WTC11 (cell line): ENCODE data around the gene RALA. TPM values are rescaled to one million over a fixed set of nuclear protein-coding genes. Genes with fewer than 3 reads are reported as not detected.

Experiments
- ATAC-seq: fragments of 200-7000 bp; cut with Tn5 transposase; 2 replicates; pipeline ENCODE4 v1.10.0; 2021; ENCODE audit warnings: mild to moderate bottlenecking, moderate library complexity
- CTCF ChIA-PET: fragments of 300-600 bp; sonication (Branson Sonifier 250); formaldehyde crosslinking; loops from one replicate; lab custom pipeline; 2021; ENCODE audit warnings: antibody characterized with exemption; lab: Charles Lee
- POLR2A ChIA-PET: fragments of 350-600 bp; sonication (Branson Sonifier 250); formaldehyde crosslinking; loops from one replicate; lab custom pipeline; 2021; ENCODE audit warnings: antibody characterized with exemption; lab: Charles Lee
- DNase-seq: peaks from one replicate; pipeline ENCODE4 v3.0.0; 2021; ENCODE audit warnings: low spot score
- H3K27ac Mint-ChIP-seq: 2 replicates; pipeline ENCODE4 v1.8.0; 2021; ENCODE audit warnings: mixed read lengths
- H3K27me3 Mint-ChIP-seq: 2 replicates; pipeline ENCODE4 v1.8.0; 2021; ENCODE audit warnings: low read depth, mild to moderate bottlenecking, moderate library complexity, mixed read lengths
- H3K36me3 Mint-ChIP-seq: 2 replicates; pipeline ENCODE4 v1.8.0; 2021; ENCODE audit warnings: mixed read lengths
- H3K4me1 Mint-ChIP-seq: 2 replicates; pipeline ENCODE4 v1.8.0; 2022; ENCODE audit warnings: mixed read lengths
- H3K4me3 Mint-ChIP-seq: 2 replicates; pipeline ENCODE4 v1.8.0; 2021; ENCODE audit warnings: mild to moderate bottlenecking, moderate library complexity, mixed read lengths
- H3K9me3 Mint-ChIP-seq: 2 replicates; pipeline ENCODE4 v1.8.0; 2021; ENCODE audit warnings: mixed read lengths
- E2F1 ChIP-seq: sonication (generic); formaldehyde crosslinking; IDR thresholded peaks from 2 replicates; pipeline ENCODE4 v1.8.0; 2022; ENCODE audit warnings: mild to moderate bottlenecking, missing genetic modification reagents
- ELF4 ChIP-seq: sonication (generic); formaldehyde crosslinking; IDR thresholded peaks from 2 replicates; pipeline ENCODE4 v1.8.1; 2022; ENCODE audit warnings: low read depth, mild to moderate bottlenecking, moderate library complexity, missing genetic modification reagents
- GABPB1 ChIP-seq: sonication (generic); formaldehyde crosslinking; IDR thresholded peaks from 2 replicates; pipeline ENCODE4 v1.8.1; 2023; ENCODE audit warnings: mild to moderate bottlenecking, missing genetic modification reagents
- JAZF1 ChIP-seq: fragments of 250-450 bp; sonication (Bioruptor Pico); IDR thresholded peaks from 2 replicates; pipeline ENCODE4 v1.9.0; 2021; ENCODE audit warnings: moderate library complexity, mild to moderate bottlenecking, inconsistent platforms
- JUN ChIP-seq: sonication (generic); formaldehyde crosslinking; IDR thresholded peaks from 2 replicates; pipeline ENCODE4 v1.8.0; 2023; ENCODE audit warnings: mild to moderate bottlenecking, missing genetic modification reagents
- OVOL2 ChIP-seq: fragments of 250-450 bp; sonication (Bioruptor Pico); IDR thresholded peaks from 2 replicates; pipeline ENCODE4 v1.9.0; 2021; ENCODE audit warnings: mild to moderate bottlenecking, borderline replicate concordance
- PREB ChIP-seq: sonication (generic); formaldehyde crosslinking; IDR thresholded peaks from 2 replicates; pipeline ENCODE4 v1.8.1; 2022; ENCODE audit warnings: mild to moderate bottlenecking, missing genetic modification reagents, moderate library complexity, borderline replicate concordance
- RORB ChIP-seq: fragments of 250-450 bp; sonication (Bioruptor Pico); IDR thresholded peaks from 2 replicates; pipeline ENCODE4 v1.9.0; 2021; ENCODE audit warnings: mild to moderate bottlenecking
- SMAD4 ChIP-seq: sonication (generic); formaldehyde crosslinking; IDR thresholded peaks from 2 replicates; pipeline ENCODE4 v1.8.0; 2022; ENCODE audit warnings: mild to moderate bottlenecking, missing genetic modification reagents
- ZNF263 ChIP-seq: sonication (generic); formaldehyde crosslinking; IDR thresholded peaks from 2 replicates; pipeline ENCODE4 v1.8.1; 2022; ENCODE audit warnings: low read depth, mild to moderate bottlenecking, moderate library complexity, missing genetic modification reagents
- ZNF317 ChIP-seq: sonication (generic); formaldehyde crosslinking; IDR thresholded peaks from 2 replicates; pipeline ENCODE4 v1.8.1; 2023; ENCODE audit warnings: low read depth, mild to moderate bottlenecking, moderate library complexity, missing genetic modification reagents, borderline replicate concordance
- ZNF416 ChIP-seq: fragments of 250-450 bp; sonication (Bioruptor Pico); IDR thresholded peaks from 2 replicates; pipeline ENCODE4 v1.9.0; 2021; ENCODE audit warnings: mild to moderate bottlenecking, inconsistent platforms
- total RNA-seq: library from RNA; stranded (reverse); gene quantifications from 3 replicates; pipeline ENCODE4 v1.2.3, GENCODE V29; 2021
- TF ChIP-seq, protein P1 (sequence below): fragments of 250-450 bp; sonication (Bioruptor Pico); conservative IDR thresholded peaks from 2 replicates; pipeline ENCODE4 v1.9.0; 2021; ENCODE audit warnings: mild to moderate bottlenecking
- TF ChIP-seq, protein P2 (sequence below): sonication (generic); formaldehyde crosslinking; IDR thresholded peaks from 2 replicates; pipeline ENCODE4 v1.8.1; 2023; ENCODE audit warnings: mild to moderate bottlenecking, moderate library complexity, missing genetic modification reagents
- TF ChIP-seq, protein P3 (sequence below): sonication (generic); formaldehyde crosslinking; IDR thresholded peaks from 2 replicates; pipeline ENCODE4 v1.8.0; 2022; ENCODE audit warnings: missing genetic modification reagents
- TF ChIP-seq, protein P4 (sequence below): sonication (generic); formaldehyde crosslinking; IDR thresholded peaks from 2 replicates; pipeline ENCODE4 v1.8.1; 2023; ENCODE audit warnings: mild to moderate bottlenecking, missing genetic modification reagents, borderline replicate concordance
- TF ChIP-seq, protein P5 (sequence below): sonication (generic); formaldehyde crosslinking; IDR thresholded peaks from 2 replicates; pipeline ENCODE4 v1.8.1; 2022; ENCODE audit warnings: missing genetic modification reagents, borderline replicate concordance
- TF ChIP-seq, protein P6 (sequence below): sonication (generic); formaldehyde crosslinking; IDR thresholded peaks from 2 replicates; pipeline ENCODE4 v1.8.1; 2023; ENCODE audit warnings: mild to moderate bottlenecking, missing genetic modification reagents

The RALA gene
- total RNA-seq, 1 experiment from 2014 or later: 57.3 TPM

GRCh38 chr7:39672176-39672575 is 48.8 kb downstream of the RALA start:
- H3K4me3 Mint-ChIP-seq: no peak overlapping the region
- CTCF ChIA-PET: interaction anchor here (1.7 kb wide), 1 partner anchor 70 kb away, joined by 4 read pairs; no protein-coding TSS in a partner anchor
- peaks cover 15% of the 10 kb centered on the region for H3K36me3 Mint-ChIP-seq
- H3K9me3 Mint-ChIP-seq: peaks cover 15% of the 10 kb centered on the region
- DNase-seq (no peak), ATAC-seq (no peak)
- peaks cover 12% of the 10 kb centered on the region for H3K4me1 Mint-ChIP-seq
- TF ChIP-seq JUN (CRISPR knock-in tag): no peak
- TF ChIP-seq, protein P1, sequence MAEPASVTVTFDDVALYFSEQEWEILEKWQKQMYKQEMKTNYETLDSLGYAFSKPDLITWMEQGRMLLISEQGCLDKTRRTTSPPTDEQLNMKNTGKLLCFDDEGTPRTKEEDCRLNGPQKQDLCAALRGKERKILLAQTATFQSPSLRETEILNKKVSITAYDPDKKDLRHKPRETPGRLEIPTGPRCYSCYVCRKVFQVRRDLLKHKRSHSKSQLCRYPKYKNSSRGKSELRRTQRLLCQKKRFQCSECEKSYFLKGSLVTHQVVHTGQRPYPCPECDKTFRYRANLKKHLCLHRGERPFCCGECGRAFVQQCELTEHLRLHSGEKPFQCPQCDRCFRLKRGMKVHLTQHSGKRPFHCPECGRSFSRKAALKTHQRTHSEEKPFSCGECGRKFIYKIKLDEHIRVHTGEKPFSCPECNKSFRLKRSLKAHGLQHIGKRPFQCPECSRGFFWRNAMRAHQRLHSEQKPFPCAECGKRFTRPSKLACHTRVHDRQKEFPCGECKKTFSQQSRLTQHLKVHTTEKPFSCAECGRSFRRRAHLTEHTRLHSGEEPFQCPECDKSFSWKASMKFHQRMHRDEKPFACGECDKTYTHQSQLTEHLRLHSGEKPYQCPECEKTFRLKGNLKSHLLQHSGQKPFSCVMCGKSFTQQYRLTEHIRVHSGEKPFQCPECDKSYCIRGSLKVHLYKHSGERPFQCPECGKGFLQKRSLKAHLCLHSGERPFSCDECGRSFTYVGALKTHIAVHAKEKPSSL (CRISPR knock-in tag): no peak
- TF ChIP-seq, protein P2, sequence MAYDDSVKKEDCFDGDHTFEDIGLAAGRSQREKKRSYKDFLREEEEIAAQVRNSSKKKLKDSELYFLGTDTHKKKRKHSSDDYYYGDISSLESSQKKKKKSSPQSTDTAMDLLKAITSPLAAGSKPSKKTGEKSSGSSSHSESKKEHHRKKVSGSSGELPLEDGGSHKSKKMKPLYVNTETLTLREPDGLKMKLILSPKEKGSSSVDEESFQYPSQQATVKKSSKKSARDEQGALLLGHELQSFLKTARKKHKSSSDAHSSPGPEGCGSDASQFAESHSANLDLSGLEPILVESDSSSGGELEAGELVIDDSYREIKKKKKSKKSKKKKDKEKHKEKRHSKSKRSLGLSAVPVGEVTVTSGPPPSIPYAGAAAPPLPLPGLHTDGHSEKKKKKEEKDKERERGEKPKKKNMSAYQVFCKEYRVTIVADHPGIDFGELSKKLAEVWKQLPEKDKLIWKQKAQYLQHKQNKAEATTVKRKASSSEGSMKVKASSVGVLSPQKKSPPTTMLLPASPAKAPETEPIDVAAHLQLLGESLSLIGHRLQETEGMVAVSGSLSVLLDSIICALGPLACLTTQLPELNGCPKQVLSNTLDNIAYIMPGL (CRISPR knock-in tag): no peak
- TF ChIP-seq, protein P3, sequence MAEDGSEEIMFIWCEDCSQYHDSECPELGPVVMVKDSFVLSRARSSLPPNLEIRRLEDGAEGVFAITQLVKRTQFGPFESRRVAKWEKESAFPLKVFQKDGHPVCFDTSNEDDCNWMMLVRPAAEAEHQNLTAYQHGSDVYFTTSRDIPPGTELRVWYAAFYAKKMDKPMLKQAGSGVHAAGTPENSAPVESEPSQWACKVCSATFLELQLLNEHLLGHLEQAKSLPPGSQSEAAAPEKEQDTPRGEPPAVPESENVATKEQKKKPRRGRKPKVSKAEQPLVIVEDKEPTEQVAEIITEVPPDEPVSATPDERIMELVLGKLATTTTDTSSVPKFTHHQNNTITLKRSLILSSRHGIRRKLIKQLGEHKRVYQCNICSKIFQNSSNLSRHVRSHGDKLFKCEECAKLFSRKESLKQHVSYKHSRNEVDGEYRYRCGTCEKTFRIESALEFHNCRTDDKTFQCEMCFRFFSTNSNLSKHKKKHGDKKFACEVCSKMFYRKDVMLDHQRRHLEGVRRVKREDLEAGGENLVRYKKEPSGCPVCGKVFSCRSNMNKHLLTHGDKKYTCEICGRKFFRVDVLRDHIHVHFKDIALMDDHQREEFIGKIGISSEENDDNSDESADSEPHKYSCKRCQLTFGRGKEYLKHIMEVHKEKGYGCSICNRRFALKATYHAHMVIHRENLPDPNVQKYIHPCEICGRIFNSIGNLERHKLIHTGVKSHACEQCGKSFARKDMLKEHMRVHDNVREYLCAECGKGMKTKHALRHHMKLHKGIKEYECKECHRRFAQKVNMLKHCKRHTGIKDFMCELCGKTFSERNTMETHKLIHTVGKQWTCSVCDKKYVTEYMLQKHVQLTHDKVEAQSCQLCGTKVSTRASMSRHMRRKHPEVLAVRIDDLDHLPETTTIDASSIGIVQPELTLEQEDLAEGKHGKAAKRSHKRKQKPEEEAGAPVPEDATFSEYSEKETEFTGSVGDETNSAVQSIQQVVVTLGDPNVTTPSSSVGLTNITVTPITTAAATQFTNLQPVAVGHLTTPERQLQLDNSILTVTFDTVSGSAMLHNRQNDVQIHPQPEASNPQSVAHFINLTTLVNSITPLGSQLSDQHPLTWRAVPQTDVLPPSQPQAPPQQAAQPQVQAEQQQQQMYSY (CRISPR knock-in tag): no peak
- TF ChIP-seq ZNF317 (CRISPR knock-in tag): no peak
- TF ChIP-seq OVOL2: no peak
- TF ChIP-seq GABPB1 (CRISPR knock-in tag): no peak
- TF ChIP-seq, protein P4, sequence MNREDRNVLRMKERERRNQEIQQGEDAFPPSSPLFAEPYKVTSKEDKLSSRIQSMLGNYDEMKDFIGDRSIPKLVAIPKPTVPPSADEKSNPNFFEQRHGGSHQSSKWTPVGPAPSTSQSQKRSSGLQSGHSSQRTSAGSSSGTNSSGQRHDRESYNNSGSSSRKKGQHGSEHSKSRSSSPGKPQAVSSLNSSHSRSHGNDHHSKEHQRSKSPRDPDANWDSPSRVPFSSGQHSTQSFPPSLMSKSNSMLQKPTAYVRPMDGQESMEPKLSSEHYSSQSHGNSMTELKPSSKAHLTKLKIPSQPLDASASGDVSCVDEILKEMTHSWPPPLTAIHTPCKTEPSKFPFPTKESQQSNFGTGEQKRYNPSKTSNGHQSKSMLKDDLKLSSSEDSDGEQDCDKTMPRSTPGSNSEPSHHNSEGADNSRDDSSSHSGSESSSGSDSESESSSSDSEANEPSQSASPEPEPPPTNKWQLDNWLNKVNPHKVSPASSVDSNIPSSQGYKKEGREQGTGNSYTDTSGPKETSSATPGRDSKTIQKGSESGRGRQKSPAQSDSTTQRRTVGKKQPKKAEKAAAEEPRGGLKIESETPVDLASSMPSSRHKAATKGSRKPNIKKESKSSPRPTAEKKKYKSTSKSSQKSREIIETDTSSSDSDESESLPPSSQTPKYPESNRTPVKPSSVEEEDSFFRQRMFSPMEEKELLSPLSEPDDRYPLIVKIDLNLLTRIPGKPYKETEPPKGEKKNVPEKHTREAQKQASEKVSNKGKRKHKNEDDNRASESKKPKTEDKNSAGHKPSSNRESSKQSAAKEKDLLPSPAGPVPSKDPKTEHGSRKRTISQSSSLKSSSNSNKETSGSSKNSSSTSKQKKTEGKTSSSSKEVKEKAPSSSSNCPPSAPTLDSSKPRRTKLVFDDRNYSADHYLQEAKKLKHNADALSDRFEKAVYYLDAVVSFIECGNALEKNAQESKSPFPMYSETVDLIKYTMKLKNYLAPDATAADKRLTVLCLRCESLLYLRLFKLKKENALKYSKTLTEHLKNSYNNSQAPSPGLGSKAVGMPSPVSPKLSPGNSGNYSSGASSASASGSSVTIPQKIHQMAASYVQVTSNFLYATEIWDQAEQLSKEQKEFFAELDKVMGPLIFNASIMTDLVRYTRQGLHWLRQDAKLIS (CRISPR knock-in tag): no peak
- no peak for TF ChIP-seq ELF4 (CRISPR knock-in tag)
- TF ChIP-seq RORB: no peak
- no peak for TF ChIP-seq ZNF263 (CRISPR knock-in tag)
- TF ChIP-seq ZNF416 (CRISPR knock-in tag): no peak
- POLR2A ChIA-PET: no interaction called here
- no peak overlapping the region for H3K27ac Mint-ChIP-seq
- H3K27me3 Mint-ChIP-seq: no peaks in the 10 kb centered on the region

DNA sequence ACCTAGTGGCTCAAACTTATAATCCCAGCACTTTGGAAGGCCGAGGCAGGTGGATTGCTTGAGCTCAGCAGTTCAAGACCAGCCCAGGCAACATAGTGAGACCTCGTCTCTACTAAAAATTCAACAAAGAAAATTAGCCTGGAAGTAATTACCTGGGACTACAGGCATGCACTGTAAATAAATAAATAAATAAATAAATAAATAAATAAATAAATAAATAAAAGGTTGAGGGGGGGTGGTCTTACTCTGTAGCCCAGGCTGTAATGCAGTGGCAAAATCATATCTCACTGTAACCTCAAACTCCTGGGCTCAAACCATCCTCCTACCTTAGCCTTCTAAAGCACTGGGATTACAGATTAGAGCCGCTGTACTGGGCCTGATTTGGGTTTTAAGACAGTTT is 50.5 kb downstream of the RALA start:
- POLR2A ChIA-PET: no interaction called here
- no peak for ATAC-seq
- no peak overlapping the region for H3K4me3 Mint-ChIP-seq
- DNase-seq: no peak
- H3K9me3 Mint-ChIP-seq: peaks cover 15% of the 10 kb centered on the region
- no peak overlapping the region for H3K27ac Mint-ChIP-seq
- CTCF ChIA-PET: no interaction called here
- H3K36me3 Mint-ChIP-seq: peaks cover 15% of the 10 kb centered on the region
- H3K4me1 Mint-ChIP-seq: 0 out of 2 replicates have a peak, but pooled peaks cover 2% of the 10 kb centered on the region
- H3K27me3 Mint-ChIP-seq: no peaks in the 10 kb centered on the region
- TF ChIP-seq E2F1 (CRISPR knock-in tag): no peak
- TF ChIP-seq, protein P5, sequence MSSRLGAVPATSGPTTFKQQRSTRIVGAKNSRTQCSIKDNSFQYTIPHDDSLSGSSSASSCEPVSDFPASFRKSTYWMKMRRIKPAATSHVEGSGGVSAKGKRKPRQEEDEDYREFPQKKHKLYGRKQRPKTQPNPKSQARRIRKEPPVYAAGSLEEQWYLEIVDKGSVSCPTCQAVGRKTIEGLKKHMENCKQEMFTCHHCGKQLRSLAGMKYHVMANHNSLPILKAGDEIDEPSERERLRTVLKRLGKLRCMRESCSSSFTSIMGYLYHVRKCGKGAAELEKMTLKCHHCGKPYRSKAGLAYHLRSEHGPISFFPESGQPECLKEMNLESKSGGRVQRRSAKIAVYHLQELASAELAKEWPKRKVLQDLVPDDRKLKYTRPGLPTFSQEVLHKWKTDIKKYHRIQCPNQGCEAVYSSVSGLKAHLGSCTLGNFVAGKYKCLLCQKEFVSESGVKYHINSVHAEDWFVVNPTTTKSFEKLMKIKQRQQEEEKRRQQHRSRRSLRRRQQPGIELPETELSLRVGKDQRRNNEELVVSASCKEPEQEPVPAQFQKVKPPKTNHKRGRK (CRISPR knock-in tag): no peak
- no peak for TF ChIP-seq PREB (CRISPR knock-in tag)
- no peak for TF ChIP-seq JAZF1 (CRISPR knock-in tag)
- TF ChIP-seq, protein P6, sequence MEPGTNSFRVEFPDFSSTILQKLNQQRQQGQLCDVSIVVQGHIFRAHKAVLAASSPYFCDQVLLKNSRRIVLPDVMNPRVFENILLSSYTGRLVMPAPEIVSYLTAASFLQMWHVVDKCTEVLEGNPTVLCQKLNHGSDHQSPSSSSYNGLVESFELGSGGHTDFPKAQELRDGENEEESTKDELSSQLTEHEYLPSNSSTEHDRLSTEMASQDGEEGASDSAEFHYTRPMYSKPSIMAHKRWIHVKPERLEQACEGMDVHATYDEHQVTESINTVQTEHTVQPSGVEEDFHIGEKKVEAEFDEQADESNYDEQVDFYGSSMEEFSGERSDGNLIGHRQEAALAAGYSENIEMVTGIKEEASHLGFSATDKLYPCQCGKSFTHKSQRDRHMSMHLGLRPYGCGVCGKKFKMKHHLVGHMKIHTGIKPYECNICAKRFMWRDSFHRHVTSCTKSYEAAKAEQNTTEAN (CRISPR knock-in tag): no peak
- no peak for TF ChIP-seq SMAD4 (CRISPR knock-in tag)
